ENCODE results near the gene COL6A2. TPM values are rescaled to one million over a fixed set of nuclear protein-coding genes. Genes with fewer than 3 reads are reported as not detected.

COL6A2 gene
- total and polyA plus RNA-seq, 10 of the 15 experiments (the other 5 are each of a cell fraction or from before 2014, with no cell fraction given): 0.16 to 1.3 (median 0.34) TPM; not detected in 7

- TF ChIP-seq ZBTB11 (CRISPR knock-in tag; IDR thresholded peaks at IDR 0.05) (no peak), STAT1 (conservative IDR thresholded peaks at IDR 0.05) (no peak), YY1 (IDR thresholded peaks at IDR 0.05; ENCODE audit: low read depth, low read length) (no peak), MTA2 (IDR thresholded peaks at IDR 0.05; ENCODE audit: low read depth) (no peak), HDGF (IDR thresholded peaks at IDR 0.05) (no peak), SREBF1 (IDR thresholded peaks at IDR 0.05; ENCODE audit: low read length) (no peak), ZNF207 (IDR thresholded peaks at IDR 0.05; ENCODE audit: borderline replicate concordance) (no peak), NFIC (IDR thresholded peaks at IDR 0.05; ENCODE audit: low read depth, low read length) (no peak), SMARCA5 (IDR thresholded peaks at IDR 0.05) (no peak), RAD21 (IDR thresholded peaks at IDR 0.05; ENCODE audit: insufficient read depth, low read depth, low read length) (no peak), SPI1 (IDR thresholded peaks at IDR 0.05; ENCODE audit: borderline replicate concordance, insufficient read depth, low read depth, low read length) (no peak)
Observed at GRCh38 chr21:46050668-46051378, 47.1 kb upstream of the COL6A2 start (continued).
